Endothelial cell of umbilical vein (primary cell): ENCODE results near the gene GPRC6A. TPM values are rescaled to one million over a fixed set of nuclear protein-coding genes. Genes with fewer than 3 reads are reported as not detected.

Experiments used
- BruUV-seq: library from RNA; stranded (reverse); fragments of 400-500 nt; replicated peaks from 2 replicates; lab custom pipeline; 2021; lab: Mats Ljungman, UMichigan
- CTCF ChIA-PET: fragments of 300-600, 350-600 bp; sonication (Branson Sonifier 250); formaldehyde crosslinking; loops from one replicate; lab custom pipeline; 2021; ENCODE audit warnings: antibody characterized with exemption, inconsistent platforms; lab: Charles Lee
- POLR2A ChIA-PET: fragments of 300-600, 350-600 bp; sonication (Branson Sonifier 250); formaldehyde crosslinking; loops from one replicate; lab custom pipeline; 2021; ENCODE audit warnings: antibody characterized with exemption, inconsistent platforms; lab: Charles Lee
- DNase-seq: peaks from one replicate; pipeline ENCODE4 v3.0.0-alpha.2; 2011; ENCODE audit warnings: low read depth, low spot score
- FAIRE-seq: peaks from 2 replicates; lab custom pipeline; 2011; peaks lifted over from hg19 to GRCh38; lab: Jason Lieb, UNC
- H2AFZ ChIP-seq: 2 replicates; pipeline ENCODE4 v1.6.0; 2012; ENCODE audit warnings: low read depth, low read length, control low read depth, inconsistent platforms
- H3K27ac ChIP-seq: 2 replicates; pipeline ENCODE4 v1.5.1; 2011; ENCODE audit warnings: low read depth, mild to moderate bottlenecking, control low read depth, low read length, moderate library complexity; ENCODE audit not compliant: insufficient read depth
- H3K27me3 ChIP-seq, 2 experiments: 2 replicates each; pipeline versions ENCODE4 v1.6.0 to v1.6.1; 2011; ENCODE audit warnings: low read length in 2 of 2, mixed read lengths in 1 of 2; ENCODE audit not compliant: control insufficient read depth in 2 of 2, insufficient read depth in 2 of 2
- H3K36me3 ChIP-seq, 2 experiments: 2 replicates in 1 of 2; 3 replicates in 1 of 2; pipeline ENCODE4 v1.5.1; 2011; ENCODE audit warnings: low read length in 2 of 2, mild to moderate bottlenecking in 1 of 2, moderate library complexity in 1 of 2; ENCODE audit not compliant: control insufficient read depth in 2 of 2, insufficient read depth in 2 of 2; ENCODE audit errors: extremely low read depth in 1 of 2
- H3K4me1 ChIP-seq: 3 replicates; pipeline ENCODE4 v1.5.1; 2011; ENCODE audit warnings: mild to moderate bottlenecking, low read length; ENCODE audit not compliant: control insufficient read depth, insufficient read depth; ENCODE audit errors: extremely low read depth
- H3K4me2 ChIP-seq: 2 replicates; pipeline ENCODE4 v1.6.1; 2011; ENCODE audit warnings: low read length, control low read depth, mixed read lengths; ENCODE audit not compliant: insufficient read depth
- H3K4me3 ChIP-seq, 3 experiments: fragments of 200-600 bp in 1 of 3; sonication (generic), shearing (Covaris generic) in 1 of 3; replicated peaks in 1 of 3; 2 replicates each; pipeline ENCODE4 v1.5.1; 2011 to 2016; ENCODE audit warnings: control low read depth in 3 of 3, low read length in 3 of 3, mild to moderate bottlenecking in 2 of 3, inconsistent platforms in 1 of 3, low read depth in 1 of 3, moderate library complexity in 1 of 3; ENCODE audit not compliant: insufficient read depth in 1 of 3
- H3K79me2 ChIP-seq: 2 replicates; pipeline ENCODE4 v1.6.0; 2012; ENCODE audit warnings: low read length, inconsistent platforms; ENCODE audit not compliant: control insufficient read depth, insufficient read depth
- H3K9ac ChIP-seq: replicated peaks from 2 replicates; pipeline ENCODE3; 2011; ENCODE audit warnings: low read length, control low read depth; ENCODE audit not compliant: insufficient read depth; ENCODE audit errors: extremely low read depth
- H3K9me1 ChIP-seq: replicated peaks from 3 replicates; pipeline ENCODE4 v1.6.0; 2011; ENCODE audit warnings: mild to moderate bottlenecking, low read length; ENCODE audit not compliant: control insufficient read depth, insufficient read depth; ENCODE audit errors: extremely low read depth
- H3K9me3 ChIP-seq: replicated peaks from 2 replicates; pipeline ENCODE4 v1.5.1; 2012; ENCODE audit warnings: low read length, inconsistent platforms; ENCODE audit not compliant: control insufficient read depth, insufficient read depth
- H4K20me1 ChIP-seq: replicated peaks from 2 replicates; pipeline ENCODE3; 2011; ENCODE audit warnings: mild to moderate bottlenecking, low read length; ENCODE audit not compliant: control insufficient read depth, insufficient read depth; ENCODE audit errors: extremely low read depth
- EZH2 ChIP-seq: IDR thresholded peaks from 2 replicates; pipeline ENCODE4 v1.6.1; 2012; ENCODE audit warnings: borderline replicate concordance, low read depth, mild to moderate bottlenecking, moderate library complexity, low read length, inconsistent platforms; ENCODE audit not compliant: severe bottlenecking
- FOS ChIP-seq: IDR thresholded peaks from 2 replicates; pipeline ENCODE4 v1.6.1; 2011; ENCODE audit warnings: mild to moderate bottlenecking, low read length, moderate library complexity, borderline replicate concordance; ENCODE audit not compliant: insufficient read depth
- GATA2 ChIP-seq: IDR thresholded peaks from 2 replicates; pipeline ENCODE4 v1.7.0; 2011; ENCODE audit warnings: low read depth, mild to moderate bottlenecking, moderate library complexity, mixed read lengths, low read length; ENCODE audit not compliant: insufficient read length, insufficient read depth
- JUN ChIP-seq: IDR thresholded peaks from 2 replicates; pipeline ENCODE4 v1.6.1; 2011; ENCODE audit warnings: borderline replicate concordance, low read depth; ENCODE audit not compliant: insufficient read length, insufficient read depth
- MAX ChIP-seq: IDR thresholded peaks from 2 replicates; pipeline ENCODE4 v1.6.1; 2011; ENCODE audit not compliant: insufficient read depth, insufficient read length
- MYC ChIP-seq: IDR thresholded peaks from one replicate; pipeline ENCODE4 v1.6.1; 2011; ENCODE audit warnings: mild to moderate bottlenecking, low read depth, low read length
- POLR2A ChIP-seq: IDR thresholded peaks from 2 replicates; pipeline ENCODE4 v1.6.1; 2012; ENCODE audit warnings: low read depth, mild to moderate bottlenecking, control low read depth, low read length
- POLR2AphosphoS5 ChIP-seq: IDR thresholded peaks from 2 replicates; pipeline ENCODE4 v1.6.1; 2012; ENCODE audit warnings: low read depth, mild to moderate bottlenecking, control low read depth, low read length, moderate library complexity; ENCODE audit not compliant: insufficient read depth
- dilution Hi-C: fragments of 300-500 bp; cut with MboI; formaldehyde crosslinking; loops from one replicate; pipeline ENCODE4 v1.15.0; 2019; ENCODE audit warnings: low sequenced_read_pairs; ENCODE audit not compliant: extremely low pct_ligation_motif_present
- intact Hi-C: fragments of 100-400 bp; cut with micrococcal nuclease; formaldehyde crosslinking; loops from one replicate; pipeline ENCODE4 v1.10.0; 2022
- polyA plus RNA-seq, 4 experiments: library from polyadenylated mRNA; depleted of rRNA in 3 of 4; stranded (reverse) in 3 of 4; unstranded in 1 of 4; fragments of >200 nt; gene quantifications; 2 replicates each; pipeline versions ENCODE4 v1.2.1 to v1.2.3, GENCODE V29; 2011 to 2012; ENCODE audit warnings: missing spikeins in 1 of 4
- total RNA-seq: library from RNA; stranded (reverse); gene quantifications from 2 replicates; pipeline ENCODE4 v1.2.3, GENCODE V29; 2021
- TF ChIP-seq, protein P1 (sequence below), 2 donors: IDR thresholded peaks; 1 replicate in 1 of 2; 2 replicates in 1 of 2; pipeline ENCODE4 v1.5.1; 2011; ENCODE audit warnings: low read length in 2 of 2, mild to moderate bottlenecking in 2 of 2, moderate library complexity in 2 of 2, control low read depth in 1 of 2, inconsistent platforms in 1 of 2, low read depth in 1 of 2; ENCODE audit not compliant: insufficient read depth in 1 of 2; ENCODE audit errors: extremely low read depth in 1 of 2

Gene GPRC6A
- total and polyA plus RNA-seq, 2 donors (not counting 3 experiments of a cell fraction or from before 2014, with no cell fraction given): not detected

DNA sequence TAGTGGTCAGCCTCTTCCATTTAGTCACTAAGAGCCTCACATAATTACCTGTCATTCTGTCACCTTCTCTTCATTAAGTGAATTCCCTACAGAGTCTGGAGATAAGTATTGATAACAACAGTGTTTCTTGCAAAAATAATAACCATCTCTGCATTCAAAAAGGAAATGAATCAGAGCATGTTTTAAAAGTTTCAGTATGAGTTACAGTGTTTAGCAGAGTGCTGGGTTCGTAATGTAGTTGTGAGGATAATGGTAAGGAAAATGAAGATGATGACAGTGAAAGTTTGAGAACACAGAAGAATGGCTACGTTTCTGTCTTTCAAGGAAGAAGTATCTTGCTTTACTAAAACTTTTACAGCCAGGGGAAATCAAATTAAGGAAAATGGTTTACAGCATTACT, 31.3 kb downstream of the GPRC6A start:
- no peak for FAIRE-seq
- Histone ChIP-seq H3K79me2 (no peaks in the 10 kb centered on the region), H2AFZ (no peak overlapping the region), H4K20me1 (no peaks in the 10 kb centered on the region), H3K9me3 (no peaks in the 10 kb centered on the region), H3K9me1 (no peaks in the 10 kb centered on the region), H3K9ac (no peak overlapping the region), H3K36me3 (no peaks in the 10 kb centered on the region), H3K4me2 (no peak overlapping the region), H3K27me3 (peaks cover 0 to 1% of the 10 kb centered on the region in 2 experiments), H3K4me3 (no peak overlapping the region), H3K27ac (no peak overlapping the region), H3K4me1 (no peaks in the 10 kb centered on the region)
- POLR2A ChIA-PET: no interaction called here
- CTCF ChIA-PET: no interaction called here
- BruUV-seq: no TSS peak
- dilution Hi-C loops (no loop called here), intact Hi-C loops (no loop called here)
- TF ChIP-seq JUN: no peak
- no peak for TF ChIP-seq FOS
- TF ChIP-seq GATA2: no peak
- no peak for TF ChIP-seq MAX
- DNase-seq: no peak

DNA sequence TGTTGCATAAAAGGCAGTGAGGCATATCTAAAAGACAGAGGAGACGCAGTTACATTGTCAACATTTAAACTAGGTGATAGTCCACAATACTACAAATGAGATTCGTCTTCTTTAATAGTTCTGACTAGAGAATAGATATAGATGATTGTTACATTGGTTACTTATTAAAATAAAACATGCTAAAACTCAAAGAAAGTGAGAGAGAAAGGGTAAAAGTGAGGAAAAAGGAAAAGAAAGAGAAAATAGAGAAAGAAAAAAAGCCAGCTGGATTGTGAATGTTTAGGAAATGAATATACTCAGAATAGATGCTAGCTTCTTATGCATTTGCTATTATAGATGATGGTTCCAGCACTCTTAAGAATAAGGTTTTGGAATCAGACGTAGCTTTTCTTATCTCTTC, 35.7 kb downstream of the GPRC6A start:
- H3K4me3 ChIP-seq: no peak overlapping the region
- H3K9me1 ChIP-seq: no peaks in the 10 kb centered on the region
- TF ChIP-seq FOS: no peak
- TF ChIP-seq GATA2: no peak
- TF ChIP-seq, protein P1, sequence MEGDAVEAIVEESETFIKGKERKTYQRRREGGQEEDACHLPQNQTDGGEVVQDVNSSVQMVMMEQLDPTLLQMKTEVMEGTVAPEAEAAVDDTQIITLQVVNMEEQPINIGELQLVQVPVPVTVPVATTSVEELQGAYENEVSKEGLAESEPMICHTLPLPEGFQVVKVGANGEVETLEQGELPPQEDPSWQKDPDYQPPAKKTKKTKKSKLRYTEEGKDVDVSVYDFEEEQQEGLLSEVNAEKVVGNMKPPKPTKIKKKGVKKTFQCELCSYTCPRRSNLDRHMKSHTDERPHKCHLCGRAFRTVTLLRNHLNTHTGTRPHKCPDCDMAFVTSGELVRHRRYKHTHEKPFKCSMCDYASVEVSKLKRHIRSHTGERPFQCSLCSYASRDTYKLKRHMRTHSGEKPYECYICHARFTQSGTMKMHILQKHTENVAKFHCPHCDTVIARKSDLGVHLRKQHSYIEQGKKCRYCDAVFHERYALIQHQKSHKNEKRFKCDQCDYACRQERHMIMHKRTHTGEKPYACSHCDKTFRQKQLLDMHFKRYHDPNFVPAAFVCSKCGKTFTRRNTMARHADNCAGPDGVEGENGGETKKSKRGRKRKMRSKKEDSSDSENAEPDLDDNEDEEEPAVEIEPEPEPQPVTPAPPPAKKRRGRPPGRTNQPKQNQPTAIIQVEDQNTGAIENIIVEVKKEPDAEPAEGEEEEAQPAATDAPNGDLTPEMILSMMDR (IDR thresholded peaks at IDR 0.05; ENCODE audit: extremely low read depth in 1 of 2, insufficient read depth in 1 of 2, low read depth in 1 of 2, low read length in 2 of 2): no peak
- TF ChIP-seq POLR2A: no peak
- TF ChIP-seq EZH2: no peak
- no peak for TF ChIP-seq JUN
- no peak for TF ChIP-seq POLR2AphosphoS5
- TF ChIP-seq MYC: no peak
- no peak for TF ChIP-seq MAX
- H3K36me3 ChIP-seq: no peaks in the 10 kb centered on the region
- no TSS peak for BruUV-seq
- no peak overlapping the region for H2AFZ ChIP-seq
- peaks cover 0 to 15% of the 10 kb centered on the region in 2 experiments for H3K27me3 ChIP-seq
- H4K20me1 ChIP-seq: no peaks in the 10 kb centered on the region
- DNase-seq (no peak), FAIRE-seq (no peak)
- H3K4me1 ChIP-seq: no peaks in the 10 kb centered on the region
- H3K9me3 ChIP-seq: no peaks in the 10 kb centered on the region
- CTCF ChIA-PET: interaction anchor here (0.9 kb wide), 1 partner anchor 15 kb away, joined by 3 read pairs; no protein-coding TSS in a partner anchor
- intact Hi-C loops: no loop called here
- POLR2A ChIA-PET: no interaction called here
- dilution Hi-C loops: no loop called here
- no peak overlapping the region for H3K4me2 ChIP-seq
- H3K9ac ChIP-seq: no peak overlapping the region
- H3K79me2 ChIP-seq: no peaks in the 10 kb centered on the region
- no peak overlapping the region for H3K27ac ChIP-seq
